ENCODE data around the gene SLC22A1. TPM values are rescaled to one million over a fixed set of nuclear protein-coding genes. Genes with fewer than 3 reads are reported as not detected.

Gene SLC22A1
- total and polyA plus RNA-seq, 7 donors, result 0.17 to 3.3 (median 0.89) TPM

DNA sequence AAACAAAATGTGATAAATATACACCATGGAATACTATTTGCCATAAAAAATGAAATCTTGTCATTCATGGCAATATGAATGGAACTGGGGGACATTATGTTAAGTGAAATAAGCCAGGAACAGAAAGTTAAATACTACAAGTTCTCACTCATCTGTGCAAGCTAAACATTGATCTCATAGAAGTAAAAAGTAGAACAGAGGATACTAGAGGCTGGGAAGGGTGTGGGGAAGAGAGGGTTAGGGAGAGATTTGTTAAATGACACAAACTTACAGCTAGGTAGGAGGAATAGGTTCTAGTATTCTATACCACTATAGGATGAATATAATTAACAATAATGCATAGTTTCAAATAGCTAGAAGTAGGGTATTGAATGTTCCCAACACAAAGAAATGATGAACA, 76.0 kb downstream of the SLC22A1 start:
- H3K36me3 ChIP-seq (ENCODE audit: insufficient read depth in 1 of 2, low read depth in 1 of 2), result no peaks in the 10 kb centered on the region
- no peak overlapping the region for H3K27ac ChIP-seq
- H3K27me3 ChIP-seq (ENCODE audit: insufficient read depth in 3 of 3, low read length in 2 of 3), result no peaks in the 10 kb centered on the region
- DNase-seq (no peak), ATAC-seq (no peak)
- TF ChIP-seq, protein P1, sequence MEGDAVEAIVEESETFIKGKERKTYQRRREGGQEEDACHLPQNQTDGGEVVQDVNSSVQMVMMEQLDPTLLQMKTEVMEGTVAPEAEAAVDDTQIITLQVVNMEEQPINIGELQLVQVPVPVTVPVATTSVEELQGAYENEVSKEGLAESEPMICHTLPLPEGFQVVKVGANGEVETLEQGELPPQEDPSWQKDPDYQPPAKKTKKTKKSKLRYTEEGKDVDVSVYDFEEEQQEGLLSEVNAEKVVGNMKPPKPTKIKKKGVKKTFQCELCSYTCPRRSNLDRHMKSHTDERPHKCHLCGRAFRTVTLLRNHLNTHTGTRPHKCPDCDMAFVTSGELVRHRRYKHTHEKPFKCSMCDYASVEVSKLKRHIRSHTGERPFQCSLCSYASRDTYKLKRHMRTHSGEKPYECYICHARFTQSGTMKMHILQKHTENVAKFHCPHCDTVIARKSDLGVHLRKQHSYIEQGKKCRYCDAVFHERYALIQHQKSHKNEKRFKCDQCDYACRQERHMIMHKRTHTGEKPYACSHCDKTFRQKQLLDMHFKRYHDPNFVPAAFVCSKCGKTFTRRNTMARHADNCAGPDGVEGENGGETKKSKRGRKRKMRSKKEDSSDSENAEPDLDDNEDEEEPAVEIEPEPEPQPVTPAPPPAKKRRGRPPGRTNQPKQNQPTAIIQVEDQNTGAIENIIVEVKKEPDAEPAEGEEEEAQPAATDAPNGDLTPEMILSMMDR (IDR thresholded peaks at IDR 0.05), result no peak
- no peak overlapping the region for H3K4me3 ChIP-seq
- intact Hi-C loops (cut with DNase I), result no loop called here
- H3K9me3 ChIP-seq, result peaks cover 16% of the 10 kb centered on the region
- no peaks in the 10 kb centered on the region for H3K4me1 ChIP-seq

- H3K4me1 ChIP-seq, result no peaks in the 10 kb centered on the region
- intact Hi-C loops (cut with DNase I), result no loop called here
- ATAC-seq (no peak), DNase-seq (no peak)
- WGBS, 3 donors, result 12 to 18% (median 16%) methylated on average over 3 of the region's 3 CpGs
- H3K36me3 ChIP-seq (ENCODE audit: insufficient read depth in 1 of 2, low read depth in 1 of 2), result no peaks in the 10 kb centered on the region
- H3K9me3 ChIP-seq, result peaks cover 12% of the 10 kb centered on the region
- no peaks in the 10 kb centered on the region for H3K27me3 ChIP-seq (ENCODE audit: insufficient read depth in 3 of 3, low read length in 2 of 3)
- H3K27ac ChIP-seq, result no peak overlapping the region
- TF ChIP-seq, protein P1 (IDR thresholded peaks at IDR 0.05), result no peak
- no peak overlapping the region for H3K4me3 ChIP-seq
Measured at GRCh38 chr6:160198606-160199211, 77.1 kb downstream of the SLC22A1 start.

DNA sequence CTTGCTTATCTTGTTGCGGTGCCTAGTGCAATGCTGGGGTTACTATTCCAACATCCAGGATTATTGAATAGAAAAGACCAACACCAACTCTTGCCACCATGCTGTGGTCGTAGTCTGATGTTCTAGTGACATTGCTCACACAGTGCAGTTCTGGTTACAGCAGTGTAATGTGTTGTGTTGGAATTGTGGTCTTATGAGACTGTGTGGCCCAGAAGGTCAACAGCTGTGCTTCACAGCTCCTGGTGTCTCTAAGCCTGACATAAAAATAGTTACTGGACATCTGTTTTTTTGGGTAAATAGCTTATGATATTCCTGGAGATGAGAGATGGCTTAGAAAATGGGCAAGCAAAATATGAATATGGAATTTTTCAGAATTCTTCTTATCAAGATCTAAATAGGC, 79.4 kb downstream of the SLC22A1 start:
- DNase-seq (no peak), ATAC-seq (no peak)
- Histone ChIP-seq H3K36me3 (ENCODE audit: insufficient read depth in 1 of 2, low read depth in 1 of 2) (no peaks in the 10 kb centered on the region), H3K4me1 (no peaks in the 10 kb centered on the region), H3K9me3 (no peaks in the 10 kb centered on the region), H3K4me3 (no peak overlapping the region), H3K27me3 (ENCODE audit: insufficient read depth in 3 of 3, low read length in 2 of 3) (no peaks in the 10 kb centered on the region), H3K27ac (no peak overlapping the region)
- intact Hi-C loops (cut with DNase I), result no loop called here
- TF ChIP-seq, protein P1 (IDR thresholded peaks at IDR 0.05), result no peak
- WGBS, 3 donors, result 78 to 88% (median 83%) methylated on average over 2 of the region's 2 CpGs

DNA sequence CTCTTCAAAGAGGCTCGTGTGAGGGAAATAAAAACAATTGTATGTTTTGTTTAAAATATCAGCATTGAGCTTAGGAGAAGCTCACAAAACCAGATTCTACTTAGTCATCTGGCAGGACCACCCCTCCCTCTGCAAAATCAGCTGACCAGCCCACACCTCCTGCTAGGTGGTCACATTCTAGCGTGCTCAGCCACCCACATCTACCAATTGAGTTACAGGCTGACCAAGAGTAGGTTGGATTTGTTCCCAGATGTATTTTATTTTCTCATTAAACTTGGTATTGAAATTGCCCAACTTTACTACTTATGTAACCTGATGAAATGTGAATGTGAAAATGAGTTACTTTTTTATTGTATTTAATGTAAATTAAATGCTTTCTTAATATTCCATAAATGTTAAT, 80.8 kb downstream of the SLC22A1 start:
- DNase-seq (no peak), ATAC-seq (no peak)
- intact Hi-C loops (cut with DNase I), result no loop called here
- Histone ChIP-seq H3K4me1 (no peaks in the 10 kb centered on the region), H3K27me3 (ENCODE audit: insufficient read depth in 3 of 3, low read length in 2 of 3) (no peaks in the 10 kb centered on the region), H3K36me3 (ENCODE audit: insufficient read depth in 1 of 2, low read depth in 1 of 2) (no peaks in the 10 kb centered on the region), H3K27ac (no peak overlapping the region), H3K9me3 (no peaks in the 10 kb centered on the region), H3K4me3 (no peak overlapping the region)
- WGBS, 3 donors, result 59 to 77% (median 67%) methylated on average over 2 of the region's 2 CpGs
- TF ChIP-seq, protein P1 (IDR thresholded peaks at IDR 0.05), result no peak

DNA sequence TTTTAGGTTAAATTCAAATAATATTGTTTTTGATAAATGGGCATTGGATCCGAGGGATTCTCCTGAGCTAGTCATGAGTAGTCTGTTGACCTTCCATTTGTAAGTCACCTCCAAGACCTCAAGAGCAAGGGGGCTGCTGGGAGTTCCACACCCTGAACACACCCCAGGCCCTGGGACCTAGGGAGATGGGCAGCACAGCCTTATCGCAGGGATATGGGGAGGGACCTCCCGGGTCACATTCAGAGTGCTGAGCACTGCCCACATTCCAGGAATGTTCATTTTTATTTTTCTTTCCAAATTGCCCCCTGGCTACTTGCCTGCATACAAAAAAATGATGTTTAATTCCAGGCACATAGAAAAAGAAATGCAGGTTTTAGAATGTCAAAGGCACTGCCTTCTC, 81.5 kb downstream of the SLC22A1 start:
- no peak for ATAC-seq
- intact Hi-C loops (cut with DNase I), result no loop called here
- 59 to 71% (median 64%) methylated on average over 3 of the region's 3 CpGs for WGBS, 3 donors

More for the DNA sequence above, 81.5 kb downstream of the SLC22A1 start:
- H3K27ac ChIP-seq, result no peak overlapping the region
- TF ChIP-seq, protein P1 (IDR thresholded peaks at IDR 0.05), result no peak
- DNase-seq, result no peak
- H3K4me1 ChIP-seq, result no peaks in the 10 kb centered on the region
- H3K4me3 ChIP-seq, result no peak overlapping the region
- H3K27me3 ChIP-seq (ENCODE audit: insufficient read depth in 3 of 3, low read length in 2 of 3), result no peaks in the 10 kb centered on the region
- no peaks in the 10 kb centered on the region for H3K36me3 ChIP-seq (ENCODE audit: insufficient read depth in 1 of 2, low read depth in 1 of 2)
- H3K9me3 ChIP-seq, result no peaks in the 10 kb centered on the region

Data from psoas muscle (tissue), 8 donors.